Measurements from ENCODE around the gene THSD7B.

GRCh38 chr2:137539336-137539735, 774.0 kb downstream of the THSD7B start:
- no peak for TF ChIP-seq EZH2 (IDR thresholded peaks at IDR 0.05; ENCODE audit: low read depth, unreplicated experiment)
- no peak for TF ChIP-seq CTCF (conservative IDR thresholded peaks at IDR 0.05; ENCODE audit: low read depth in 2 of 2)
- TF ChIP-seq ZNF114 (CRISPR knock-in tag; IDR thresholded peaks at IDR 0.05): no peak
- TF ChIP-seq JUNB (IDR thresholded peaks at IDR 0.05; ENCODE audit: unreplicated experiment): no peak
- TF ChIP-seq, protein P1, sequence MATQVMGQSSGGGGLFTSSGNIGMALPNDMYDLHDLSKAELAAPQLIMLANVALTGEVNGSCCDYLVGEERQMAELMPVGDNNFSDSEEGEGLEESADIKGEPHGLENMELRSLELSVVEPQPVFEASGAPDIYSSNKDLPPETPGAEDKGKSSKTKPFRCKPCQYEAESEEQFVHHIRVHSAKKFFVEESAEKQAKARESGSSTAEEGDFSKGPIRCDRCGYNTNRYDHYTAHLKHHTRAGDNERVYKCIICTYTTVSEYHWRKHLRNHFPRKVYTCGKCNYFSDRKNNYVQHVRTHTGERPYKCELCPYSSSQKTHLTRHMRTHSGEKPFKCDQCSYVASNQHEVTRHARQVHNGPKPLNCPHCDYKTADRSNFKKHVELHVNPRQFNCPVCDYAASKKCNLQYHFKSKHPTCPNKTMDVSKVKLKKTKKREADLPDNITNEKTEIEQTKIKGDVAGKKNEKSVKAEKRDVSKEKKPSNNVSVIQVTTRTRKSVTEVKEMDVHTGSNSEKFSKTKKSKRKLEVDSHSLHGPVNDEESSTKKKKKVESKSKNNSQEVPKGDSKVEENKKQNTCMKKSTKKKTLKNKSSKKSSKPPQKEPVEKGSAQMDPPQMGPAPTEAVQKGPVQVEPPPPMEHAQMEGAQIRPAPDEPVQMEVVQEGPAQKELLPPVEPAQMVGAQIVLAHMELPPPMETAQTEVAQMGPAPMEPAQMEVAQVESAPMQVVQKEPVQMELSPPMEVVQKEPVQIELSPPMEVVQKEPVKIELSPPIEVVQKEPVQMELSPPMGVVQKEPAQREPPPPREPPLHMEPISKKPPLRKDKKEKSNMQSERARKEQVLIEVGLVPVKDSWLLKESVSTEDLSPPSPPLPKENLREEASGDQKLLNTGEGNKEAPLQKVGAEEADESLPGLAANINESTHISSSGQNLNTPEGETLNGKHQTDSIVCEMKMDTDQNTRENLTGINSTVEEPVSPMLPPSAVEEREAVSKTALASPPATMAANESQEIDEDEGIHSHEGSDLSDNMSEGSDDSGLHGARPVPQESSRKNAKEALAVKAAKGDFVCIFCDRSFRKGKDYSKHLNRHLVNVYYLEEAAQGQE (IDR thresholded peaks at IDR 0.05; ENCODE audit: unreplicated experiment): no peak
- TF ChIP-seq EZH2phosphoT487 (IDR thresholded peaks at IDR 0.05; ENCODE audit: unreplicated experiment): no peak
- TF ChIP-seq POLR2AphosphoS5 (IDR thresholded peaks at IDR 0.05; ENCODE audit: low read depth): no peak
- no peak for TF ChIP-seq CREB1 (CRISPR knock-in tag; IDR thresholded peaks at IDR 0.05; ENCODE audit: low read depth)
- TF ChIP-seq STAT1 (IDR thresholded peaks at IDR 0.05; ENCODE audit: unreplicated experiment): no peak
- TF ChIP-seq ETS1 (IDR thresholded peaks at IDR 0.05): no peak
- no peak for TF ChIP-seq NANOG (IDR thresholded peaks at IDR 0.05; ENCODE audit: borderline replicate concordance)
